Fibroblast of villous mesenchyme (primary cell): ENCODE measurements around the gene TESPA1. TPM values are rescaled to one million over a fixed set of nuclear protein-coding genes. Genes with fewer than 3 reads are reported as not detected.

Source experiments
- DNase-seq: peaks from one replicate; pipeline ENCODE4 v3.0.0-alpha.2; 2010; ENCODE audit warnings: low read depth
- H3K4me3 ChIP-seq: 2 replicates; pipeline ENCODE4 v1.5.1; 2011; ENCODE audit warnings: low read depth, mild to moderate bottlenecking, low read length
- CTCF ChIP-seq: IDR thresholded peaks from 2 replicates; pipeline ENCODE4 v1.5.1; 2012; ENCODE audit warnings: low read depth, mild to moderate bottlenecking, low read length; ENCODE audit not compliant: insufficient read depth
- total RNA-seq: library from RNA; depleted of rRNA; stranded (reverse); fragments of >200 nt; gene quantifications from 2 replicates; pipeline ENCODE4 v1.2.3, GENCODE V29; 2012

Gene TESPA1
- total RNA-seq, 1 donor: not detected

- no peak overlapping the region for H3K4me3 ChIP-seq
- DNase-seq: no peak
- TF ChIP-seq CTCF: no peak
Observed at GRCh38 chr12:54932038-54932437, 52.5 kb downstream of the TESPA1 start.

DNA sequence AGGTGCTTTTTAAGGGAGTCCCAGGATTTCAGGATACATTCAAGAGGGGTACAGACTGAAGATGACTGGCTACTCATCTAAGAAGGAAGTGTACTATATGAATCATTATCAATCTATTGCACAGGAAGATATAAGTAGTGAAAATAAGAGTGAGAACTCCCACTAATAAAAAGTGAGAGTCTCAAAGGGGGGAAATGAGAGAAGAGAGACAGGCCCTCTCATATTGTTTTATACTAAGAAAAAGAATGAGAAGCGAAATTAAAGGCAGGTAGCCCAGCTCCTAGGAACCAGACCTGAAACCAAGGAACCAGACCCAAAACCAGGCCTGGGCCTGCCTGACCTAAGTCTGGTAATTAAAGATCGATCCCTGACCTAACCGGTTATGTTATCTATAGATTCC is 54.6 kb downstream of the TESPA1 start:
- no peak for TF ChIP-seq CTCF
- no peak overlapping the region for H3K4me3 ChIP-seq
- no peak for DNase-seq

GRCh38 chr12:54926246-54926645 is 58.3 kb downstream of the TESPA1 start:
- TF ChIP-seq CTCF: no peak
- no peak for DNase-seq
- no peak overlapping the region for H3K4me3 ChIP-seq

DNA sequence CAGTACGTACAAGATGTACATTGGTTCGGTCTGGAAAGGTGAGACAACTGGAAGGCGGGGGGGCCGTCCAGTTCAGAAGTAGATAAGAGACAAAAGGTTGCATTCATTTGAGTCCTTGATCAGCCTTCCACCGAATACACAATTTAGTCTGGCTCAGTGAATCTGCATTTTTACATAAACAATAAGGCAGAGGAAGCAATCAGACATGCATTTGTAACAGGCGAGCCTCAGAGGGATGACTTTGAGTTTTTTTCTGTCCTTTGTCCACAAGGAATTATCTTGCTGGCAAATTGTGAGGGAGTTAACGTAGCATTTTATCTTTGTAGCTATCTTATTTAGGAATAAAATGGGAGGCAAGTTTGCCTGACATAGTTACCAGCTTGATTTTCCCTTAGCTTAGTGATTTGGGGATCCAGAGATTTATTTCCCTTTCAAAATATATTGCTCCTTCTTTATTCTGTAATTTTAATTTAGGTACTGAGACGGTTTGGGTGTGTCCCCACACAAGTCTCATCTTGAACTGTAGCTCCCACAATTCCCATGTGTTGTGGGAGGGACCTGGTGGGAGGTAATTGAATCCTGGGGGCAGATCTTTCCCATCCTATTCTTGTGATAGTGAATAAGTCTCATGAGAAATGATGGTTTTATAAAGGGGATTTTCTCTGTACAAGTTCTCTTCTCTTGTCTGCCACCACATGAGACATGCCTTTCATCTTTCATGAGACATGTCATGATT is 59.4 kb downstream of the TESPA1 start:
- DNase-seq: no peak
- TF ChIP-seq CTCF: no peak
- no peak overlapping the region for H3K4me3 ChIP-seq

DNA sequence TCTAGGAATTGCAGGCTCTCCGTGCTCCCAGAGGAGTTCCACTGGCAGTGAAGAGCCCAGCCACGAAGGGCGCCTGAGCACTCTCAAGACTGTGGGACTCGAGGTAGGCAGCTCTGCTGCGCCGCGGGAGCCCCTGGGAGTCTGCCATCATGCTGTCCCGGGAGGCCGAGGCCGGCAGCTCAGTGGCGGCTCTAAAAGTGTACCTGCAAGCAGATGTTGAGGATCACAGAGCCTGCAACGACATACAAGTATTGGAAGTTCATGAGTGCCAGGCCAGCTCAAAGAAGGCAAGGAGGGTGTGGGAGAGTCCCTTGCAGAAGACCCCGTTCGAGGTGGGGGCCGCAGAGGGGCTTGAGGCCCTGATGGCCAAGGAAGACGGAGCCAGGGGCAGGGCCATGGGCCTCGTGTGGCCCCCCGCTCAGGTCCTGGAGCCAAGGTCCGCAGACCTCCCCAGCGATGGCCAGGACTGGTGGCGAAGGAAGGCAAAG is 67.5 kb downstream of the TESPA1 start:
- no peak for TF ChIP-seq CTCF
- no peak for DNase-seq
- no peak overlapping the region for H3K4me3 ChIP-seq

Other genes starting within 250 kb of the TESPA1 start
- gene MUCL1, start 130.2 kb downstream of the TESPA1 start, total RNA-seq: not detected in 2 replicates
- gene NEUROD4, start 35.2 kb upstream of the TESPA1 start, total RNA-seq: not detected in 2 replicates
- not detected in 2 replicates for gene OR9K2, start 141.6 kb upstream of the TESPA1 start, total RNA-seq
- not detected in 2 replicates for gene OR10A7, start 236.3 kb upstream of the TESPA1 start, total RNA-seq